Measurements from ENCODE around the gene DENND6A. TPM values are rescaled to one million over a fixed set of nuclear protein-coding genes. Genes with fewer than 3 reads are reported as not detected.
A peak's percentile ranks its signal among the peaks of the same experiment; 100 is the strongest.

Gene DENND6A
- total RNA-seq, 1 donor from 2014 or later, result 35.4 TPM

- no peak overlapping the region for H3K4me3 ChIP-seq
- H4K20me1 ChIP-seq (ENCODE audit: low read depth), result no peaks in the 10 kb centered on the region
- no peak overlapping the region for H3K4me3 Mint-ChIP-seq
- H3K9ac ChIP-seq, result no peak overlapping the region
- H3K27me3 Mint-ChIP-seq (ENCODE audit: insufficient read depth, low read depth), result peaks cover 2% of the 10 kb centered on the region
- H3K4me2 ChIP-seq, result no peak overlapping the region
- H3K4me1 ChIP-seq, result no peaks in the 10 kb centered on the region
- H3K9me3 Mint-ChIP-seq, result no peaks in the 10 kb centered on the region
- H3K27ac ChIP-seq, result no peak overlapping the region
- peak overlapping the region; percentile 34 for H2AFZ ChIP-seq (replicated peaks)
- TF ChIP-seq CTCF (IDR thresholded peaks at IDR 0.05), result no peak
- no peak for TF ChIP-seq EZH2 (IDR thresholded peaks at IDR 0.05)
- TF ChIP-seq EZH2phosphoT487 (IDR thresholded peaks at IDR 0.05), result no peak
- H3K36me3 Mint-ChIP-seq, result no peaks in the 10 kb centered on the region
- H3K36me3 ChIP-seq, result no peaks in the 10 kb centered on the region
- peaks cover 6% of the 10 kb centered on the region for H3K4me1 Mint-ChIP-seq
- no peaks in the 10 kb centered on the region for H3F3A ChIP-seq (ENCODE audit: low read depth)
- H3K9me3 ChIP-seq (ENCODE audit: low read depth), result no peaks in the 10 kb centered on the region
- H3K79me2 ChIP-seq (ENCODE audit: low read depth), result no peaks in the 10 kb centered on the region
- H3K27ac Mint-ChIP-seq, result no peak overlapping the region
- H3K27me3 ChIP-seq, result no peaks in the 10 kb centered on the region
- DNase-seq (ENCODE audit: low spot score), result no peak
These were observed 45.0 kb upstream of the DENND6A start for GRCh38 chr3:57737840-57738239.

GRCh38 chr3:57735405-57735804 lies 42.5 kb upstream of the DENND6A start:
- Histone ChIP-seq H3K4me3 (no peak overlapping the region), H3K4me1 (no peaks in the 10 kb centered on the region), H3K9ac (no peak overlapping the region), H3K79me2 (ENCODE audit: low read depth) (no peaks in the 10 kb centered on the region), H3K27ac (no peak overlapping the region), H2AFZ (replicated peaks) (no peak overlapping the region), H3F3A (ENCODE audit: low read depth) (no peaks in the 10 kb centered on the region), H3K9me3 (ENCODE audit: low read depth) (no peaks in the 10 kb centered on the region), H4K20me1 (ENCODE audit: low read depth) (no peaks in the 10 kb centered on the region), H3K36me3 (no peaks in the 10 kb centered on the region), H3K27me3 (no peaks in the 10 kb centered on the region), H3K4me2 (no peak overlapping the region)
- peaks cover 6% of the 10 kb centered on the region for H3K4me1 Mint-ChIP-seq
- no peak overlapping the region for H3K4me3 Mint-ChIP-seq
- no peaks in the 10 kb centered on the region for H3K9me3 Mint-ChIP-seq
- TF ChIP-seq EZH2phosphoT487 (IDR thresholded peaks at IDR 0.05), result no peak
- no peak for TF ChIP-seq EZH2 (IDR thresholded peaks at IDR 0.05)
- no peak for TF ChIP-seq CTCF (IDR thresholded peaks at IDR 0.05)
- H3K36me3 Mint-ChIP-seq, result no peaks in the 10 kb centered on the region
- peaks cover 2% of the 10 kb centered on the region for H3K27me3 Mint-ChIP-seq (ENCODE audit: insufficient read depth, low read depth)
- H3K27ac Mint-ChIP-seq, result no peak overlapping the region
- DNase-seq (ENCODE audit: low spot score), result no peak

- H2AFZ ChIP-seq (replicated peaks), result no peak overlapping the region
- H4K20me1 ChIP-seq (ENCODE audit: low read depth), result no peaks in the 10 kb centered on the region
- Mint-ChIP-seq H3K4me1 (peaks cover 6% of the 10 kb centered on the region), H3K9me3 (no peaks in the 10 kb centered on the region), H3K36me3 (no peaks in the 10 kb centered on the region), H3K27ac (peak overlapping the region; percentile 19), H3K4me3 (no peak overlapping the region), H3K27me3 (ENCODE audit: insufficient read depth, low read depth) (peaks cover 2% of the 10 kb centered on the region)
- no peak overlapping the region for H3K4me2 ChIP-seq
- no peak for TF ChIP-seq EZH2phosphoT487 (IDR thresholded peaks at IDR 0.05)
- TF ChIP-seq CTCF (IDR thresholded peaks at IDR 0.05), result no peak
- no peak for TF ChIP-seq EZH2 (IDR thresholded peaks at IDR 0.05)
- no peak overlapping the region for H3K9ac ChIP-seq
- H3K36me3 ChIP-seq, result no peaks in the 10 kb centered on the region
- peak; percentile 8 for DNase-seq (ENCODE audit: low spot score)
- H3K27ac ChIP-seq, result no peak overlapping the region
- no peaks in the 10 kb centered on the region for H3K4me1 ChIP-seq
- H3K79me2 ChIP-seq (ENCODE audit: low read depth), result no peaks in the 10 kb centered on the region
- H3K27me3 ChIP-seq, result no peaks in the 10 kb centered on the region
- no peaks in the 10 kb centered on the region for H3K9me3 ChIP-seq (ENCODE audit: low read depth)
- H3K4me3 ChIP-seq, result no peak overlapping the region
- H3F3A ChIP-seq (ENCODE audit: low read depth), result no peaks in the 10 kb centered on the region
These were observed 40.9 kb upstream of the DENND6A start for GRCh38 chr3:57733790-57734189.

Measured in neural progenitor cell (in vitro differentiated cells).